Spleen (tissue), 13 donors: ENCODE data around the gene CPLX3. TPM values are rescaled to one million over a fixed set of nuclear protein-coding genes. Genes with fewer than 3 reads are reported as not detected.
A peak's percentile ranks its signal among the peaks of the same experiment; 100 is the strongest.

Experiments used
- DNase-seq: peaks from one replicate; pipeline ENCODE4 v3.0.0-alpha.2; 2020
- H3K27ac ChIP-seq, 8 donors: fragments of 200-600 bp; sonication (generic) in 7 of 8; 1 replicate in 4 of 8; 2 replicates in 4 of 8; pipeline versions ENCODE4 v1.5.0 to v1.8.0; 2016 to 2021; ENCODE audit warnings: inconsistent platforms in 4 of 8, mild to moderate bottlenecking in 4 of 8, moderate library complexity in 1 of 8
- H3K27me3 ChIP-seq, 7 donors: fragments of 200-600 bp; sonication (generic) in 6 of 7; replicated peaks in 1 of 7; 1 replicate in 4 of 7; 2 replicates in 3 of 7; pipeline versions ENCODE4 v1.5.0 to v1.8.0; 2016 to 2021; ENCODE audit warnings: inconsistent platforms in 3 of 7, mild to moderate bottlenecking in 1 of 7
- H3K36me3 ChIP-seq, 6 donors: fragments of 200-600 bp; sonication (generic) in 5 of 6; 1 replicate in 4 of 6; 2 replicates in 2 of 6; pipeline versions ENCODE4 v1.5.0 to v1.8.0; 2016 to 2021; ENCODE audit warnings: inconsistent platforms in 2 of 6
- H3K4me1 ChIP-seq, 6 donors: fragments of 200-600 bp; sonication (generic) in 5 of 6; 1 replicate in 3 of 6; 2 replicates in 3 of 6; pipeline versions ENCODE4 v1.5.0 to v1.8.0; 2016 to 2021; ENCODE audit warnings: inconsistent platforms in 3 of 6
- H3K4me3 ChIP-seq, 8 donors: fragments of 200-600 bp; sonication (generic) in 7 of 8; 1 replicate in 4 of 8; 2 replicates in 4 of 8; pipeline versions ENCODE4 v1.5.0 to v1.8.0; 2016 to 2021; ENCODE audit warnings: inconsistent platforms in 4 of 8, mild to moderate bottlenecking in 4 of 8, moderate library complexity in 2 of 8
- H3K9me3 ChIP-seq, 8 donors: fragments of 200-600 bp; sonication (generic) in 7 of 8; 1 replicate in 4 of 8; 2 replicates in 4 of 8; pipeline versions ENCODE4 v1.5.0 to v1.8.0; 2016 to 2021; ENCODE audit warnings: inconsistent platforms in 4 of 8
- POLR2A ChIP-seq, 3 donors: fragments of 450-650 bp; IDR thresholded peaks; one replicate each; pipeline ENCODE4 v1.5.1; 2017; ENCODE audit warnings: antibody characterized with exemption in 3 of 3, mild to moderate bottlenecking in 1 of 3
- POLR2AphosphoS5 ChIP-seq, 3 donors: sonication (generic); formaldehyde crosslinking; IDR thresholded peaks; one replicate each; pipeline ENCODE4 v1.5.1; 2017; ENCODE audit warnings: antibody characterized with exemption in 3 of 3
- WGBS, 5 donors: extraction: QIAGEN DNeasy Blood & Tissue Kit in 3 of 5; methylation state at CpG; one replicate each; pipeline versions ENCODE4 v1.1.5 to v1.1.7; 2013 to 2018; 5-methylcytosine and 5-hydroxymethylcytosine counted together
- intact Hi-C: fragments of 100-400 bp; cut with DNase I; formaldehyde crosslinking; loops from one replicate; pipeline ENCODE4 v1.15.0; 2023; ENCODE audit warnings: low total_unique reads
- long read RNA-seq, 2 donors: transcript quantifications; one replicate each; lab custom pipeline, GENCODE V29; 2026
- polyA plus RNA-seq, 3 donors: library from polyadenylated mRNA; stranded (reverse); fragments of 200-250 nt; gene quantifications; one replicate each; pipeline ENCODE4 v1.2.1, GENCODE V29; 2013
- total RNA-seq, 7 donors: library from RNA; depleted of rRNA in 3 of 7; stranded (reverse); fragments of >200 nt in 3 of 7; fragmentation: NEBNext Ultra II Directional in 4 of 7; extraction: Animal tissue kit (Norgen Biotek cat#: 25700) in 4 of 7; gene quantifications; one replicate each; pipeline versions ENCODE4 v1.1.0 to v1.2.1, GENCODE V29; 2016 to 2021
- TF ChIP-seq, protein P1 (sequence below), 11 experiments: fragments of 200-600 bp in 7 of 11; fragments of 450-650 bp in 4 of 11; sonication (generic) in 4 of 11; IDR thresholded peaks in 8 of 11; conservative IDR thresholded peaks in 3 of 11; 1 replicate in 7 of 11; 2 replicates in 4 of 11; pipeline versions ENCODE4 v1.4.0 to v1.8.0; 2016 to 2021; ENCODE audit warnings: antibody characterized with exemption in 11 of 11, inconsistent platforms in 4 of 11, mild to moderate bottlenecking in 1 of 11
- donor health status: healthy with polysubstance abuse.
- donor health status: DM: no; HTN: no; CAD: no; lungs with moderate emphysema.
- donor health status: DM: no; HTN: no; CAD: no.
- donor health status: Bipolar disorder and iron deficiency.
- donor health status: healthy.
- donor health status: DM: no; HTN: no; CAD: no.
- donor health status: DM: yes; HTN: yes; CAD: no.

The CPLX3 gene, protein sequence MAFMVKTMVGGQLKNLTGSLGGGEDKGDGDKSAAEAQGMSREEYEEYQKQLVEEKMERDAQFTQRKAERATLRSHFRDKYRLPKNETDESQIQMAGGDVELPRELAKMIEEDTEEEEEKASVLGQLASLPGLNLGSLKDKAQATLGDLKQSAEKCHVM
- total RNA-seq: 10 to 100 TPM; 17.7 to 73.7 (median 37.0) TPM
- 100 to 1,000 TPM in 2 of 3 donors, 10 to 100 TPM in 1; 28.9 to 207 (median 127) TPM for polyA plus RNA-seq
- long read RNA-seq, donor 1: 0 reads
- long read RNA-seq, donor 2: 0 reads

DNA sequence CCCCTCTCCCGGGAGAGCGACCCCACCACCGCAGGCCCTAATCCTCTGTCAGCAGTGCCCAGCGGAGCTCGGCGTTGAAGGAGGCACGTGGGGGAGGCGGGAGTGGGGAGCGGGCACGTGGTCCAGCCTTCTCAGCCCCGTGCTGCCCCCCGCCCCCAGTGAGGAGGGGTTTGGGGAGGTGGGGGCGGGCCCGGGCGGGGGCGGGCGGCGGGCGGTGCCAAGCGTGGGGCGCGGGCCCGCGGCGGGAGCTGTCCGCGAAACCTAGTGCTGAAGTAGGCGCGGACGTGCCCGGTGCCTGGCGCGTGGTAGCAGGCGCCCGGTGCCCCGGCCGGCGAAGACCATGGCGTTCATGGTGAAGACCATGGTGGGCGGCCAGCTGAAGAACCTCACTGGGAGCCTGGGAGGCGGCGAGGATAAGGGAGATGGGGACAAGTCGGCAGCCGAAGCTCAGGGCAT lies at the start of gene CPLX3:
CPLX3 (plus strand) TSS at position 264 of the 456 bp plus-strand sequence; CDS start at position 341, 77 bp downstream.
- WGBS, 5 donors: 6 to 33% (median 6%) methylated on average over 10 to 44 of the region's 44 CpGs
- DNase-seq: no peak
- Histone ChIP-seq H3K36me3 (no peaks in the 10 kb centered on the region), H3K27me3 (peaks cover 0 to 38% (median 10%) of the 10 kb centered on the region in 7 donors), H3K9me3 (no peaks in the 10 kb centered on the region), H3K4me3 (no peak within 1 kb of the TSS), H3K4me1 (peaks cover 0 to 25% (median 12%) of the 10 kb centered on the region in 6 donors), H3K27ac (no peak within 1 kb of the TSS)
- peak in 2 of 3 donors; percentile 29 to 49 for TF ChIP-seq POLR2AphosphoS5 (IDR thresholded peaks at IDR 0.05)
- TF ChIP-seq, protein P1, sequence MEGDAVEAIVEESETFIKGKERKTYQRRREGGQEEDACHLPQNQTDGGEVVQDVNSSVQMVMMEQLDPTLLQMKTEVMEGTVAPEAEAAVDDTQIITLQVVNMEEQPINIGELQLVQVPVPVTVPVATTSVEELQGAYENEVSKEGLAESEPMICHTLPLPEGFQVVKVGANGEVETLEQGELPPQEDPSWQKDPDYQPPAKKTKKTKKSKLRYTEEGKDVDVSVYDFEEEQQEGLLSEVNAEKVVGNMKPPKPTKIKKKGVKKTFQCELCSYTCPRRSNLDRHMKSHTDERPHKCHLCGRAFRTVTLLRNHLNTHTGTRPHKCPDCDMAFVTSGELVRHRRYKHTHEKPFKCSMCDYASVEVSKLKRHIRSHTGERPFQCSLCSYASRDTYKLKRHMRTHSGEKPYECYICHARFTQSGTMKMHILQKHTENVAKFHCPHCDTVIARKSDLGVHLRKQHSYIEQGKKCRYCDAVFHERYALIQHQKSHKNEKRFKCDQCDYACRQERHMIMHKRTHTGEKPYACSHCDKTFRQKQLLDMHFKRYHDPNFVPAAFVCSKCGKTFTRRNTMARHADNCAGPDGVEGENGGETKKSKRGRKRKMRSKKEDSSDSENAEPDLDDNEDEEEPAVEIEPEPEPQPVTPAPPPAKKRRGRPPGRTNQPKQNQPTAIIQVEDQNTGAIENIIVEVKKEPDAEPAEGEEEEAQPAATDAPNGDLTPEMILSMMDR (IDR thresholded peaks at IDR 0.05 in 8 of 11, conservative IDR thresholded peaks at IDR 0.05 in 3 of 11): no peak
- intact Hi-C loops: no loop called here

DNA sequence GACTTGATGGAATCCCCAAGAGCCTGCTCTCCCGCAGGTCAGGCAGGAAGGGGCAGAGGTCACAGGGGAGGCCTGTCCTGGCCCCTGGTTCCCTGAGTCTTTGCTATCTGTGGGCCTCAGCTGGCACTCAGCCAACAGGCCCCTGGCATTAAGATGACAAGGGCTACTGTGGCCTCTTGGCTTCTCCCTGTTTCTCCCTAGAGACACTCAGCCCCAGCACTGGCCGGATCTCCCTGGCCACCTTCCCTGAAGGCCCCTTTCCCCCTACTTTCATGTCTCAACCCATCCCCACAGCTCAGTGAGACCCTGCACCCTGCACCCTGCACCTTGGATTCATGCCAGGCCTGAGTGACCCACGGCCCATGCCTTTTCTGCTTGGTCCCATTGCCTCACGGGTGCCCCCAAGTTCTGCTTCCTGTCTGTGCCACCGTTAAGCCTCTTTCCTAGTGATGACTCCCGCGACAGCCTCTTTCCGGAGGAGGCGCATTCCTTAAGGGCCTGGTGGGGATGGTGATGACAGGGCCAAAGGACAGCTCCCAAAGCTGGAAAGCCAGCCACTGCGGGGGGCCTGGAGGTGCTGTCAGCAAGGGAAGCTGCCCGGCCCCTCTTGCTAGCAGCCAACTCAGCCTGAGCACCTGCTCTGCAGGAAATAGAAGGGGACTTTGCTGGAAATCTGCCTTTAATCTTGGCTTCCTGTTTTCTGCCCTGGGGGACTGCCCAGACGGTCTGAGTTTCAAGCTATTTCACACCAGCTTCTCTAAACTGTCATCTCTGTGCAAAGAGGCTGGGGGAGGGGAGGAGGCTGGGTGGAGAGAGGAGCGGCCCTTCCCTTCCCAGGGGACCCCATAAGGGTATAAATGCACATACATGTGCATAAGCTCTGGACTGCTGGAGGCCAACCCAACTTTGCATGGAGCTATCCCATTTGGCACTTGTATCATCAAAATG lies 49.3 kb upstream of the CPLX3 start:
- peak; percentile 90 for DNase-seq
- Histone ChIP-seq H3K27me3 (no peaks in the 10 kb centered on the region), H3K9me3 (no peaks in the 10 kb centered on the region), H3K27ac (peak overlapping the region; percentile 79 to 99 (median 96)), H3K4me3 (peak overlapping the region in 4 of 8 donors; percentile 1 to 56 (median 6)), H3K36me3 (no peaks in the 10 kb centered on the region), H3K4me1 (peaks cover 71 to 97% (median 92%) of the 10 kb centered on the region in 6 donors)
- WGBS, 5 donors: 2 to 8% (median 5%) methylated on average over 10 to 13 of the region's 13 CpGs
- peak; percentile 65 to 77 (median 67) for TF ChIP-seq POLR2AphosphoS5 (IDR thresholded peaks at IDR 0.05)
- TF ChIP-seq, protein P1 (IDR thresholded peaks at IDR 0.05 in 8 of 11, conservative IDR thresholded peaks at IDR 0.05 in 3 of 11): no peak
- intact Hi-C loops: loop anchor here (10.0 kb wide), 1 partner anchor 428 kb away; the partner anchor contains the start of gene C15orf39

DNA sequence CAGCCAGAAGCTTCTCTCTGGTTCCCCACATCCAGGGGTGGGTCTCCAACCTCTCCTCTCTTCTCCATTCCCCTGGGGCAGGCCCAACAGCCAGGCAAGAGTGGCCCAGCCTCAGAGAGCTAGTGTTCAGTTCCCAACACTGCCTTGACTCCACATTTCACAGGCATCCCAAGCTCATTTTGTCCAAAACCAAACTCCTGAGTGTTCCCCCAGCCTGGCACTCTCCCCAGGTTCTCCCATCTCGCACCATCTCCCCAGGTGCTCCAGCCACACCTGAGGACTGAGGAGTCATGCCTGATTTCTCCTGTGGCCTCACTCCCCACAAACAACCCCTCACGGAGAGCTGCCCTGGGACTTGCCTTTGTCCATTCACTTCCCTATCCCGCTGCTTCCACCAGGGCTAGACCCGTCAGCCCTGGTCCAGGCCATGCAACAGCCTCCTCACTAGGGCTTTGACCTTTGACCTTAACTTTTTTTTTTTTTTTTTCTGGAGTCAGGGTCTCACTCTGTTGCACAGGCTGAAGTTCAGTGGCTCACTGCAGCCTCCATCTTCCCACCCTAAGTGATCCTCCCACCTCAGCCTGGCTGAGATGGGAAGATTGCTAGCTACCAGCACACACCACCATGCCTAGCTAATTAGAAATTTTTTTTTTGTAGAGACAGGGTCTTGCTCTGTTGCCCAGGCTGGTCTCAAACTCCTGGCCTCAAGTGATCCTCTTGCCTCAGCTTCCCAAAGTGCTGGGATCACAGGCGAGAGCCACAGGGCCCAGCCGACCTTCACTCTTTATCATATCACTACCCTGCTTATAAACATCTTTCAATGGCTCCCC lies 48.4 kb upstream of the CPLX3 start:
- WGBS, 5 donors: 54 to 68% (median 58%) methylated on average over 6 of the region's 6 CpGs
- Histone ChIP-seq H3K27ac (peak overlapping the region; percentile 79 to 99 (median 96)), H3K36me3 (no peaks in the 10 kb centered on the region), H3K9me3 (no peaks in the 10 kb centered on the region), H3K27me3 (no peaks in the 10 kb centered on the region), H3K4me3 (peak overlapping the region in 3 of 8 donors; percentile 1 to 56 (median 1)), H3K4me1 (peaks cover 71 to 93% (median 89%) of the 10 kb centered on the region in 6 donors)
- TF ChIP-seq, protein P1 (IDR thresholded peaks at IDR 0.05 in 8 of 11, conservative IDR thresholded peaks at IDR 0.05 in 3 of 11): peak in 1 of 11 experiments; percentile 7
- no peak for TF ChIP-seq POLR2A (IDR thresholded peaks at IDR 0.05)
- TF ChIP-seq POLR2AphosphoS5 (IDR thresholded peaks at IDR 0.05): no peak
- DNase-seq: peak; percentile 79
- intact Hi-C loops: loop anchor here (10.0 kb wide), 1 partner anchor 427 kb away; the partner anchor contains the start of gene C15orf39
